Endothelial cell of umbilical vein (primary cell): Measurements from ENCODE around the gene C3. TPM values are rescaled to one million over a fixed set of nuclear protein-coding genes. Genes with fewer than 3 reads are reported as not detected.

ENCODE experiments used
- BruUV-seq: library from RNA; stranded (reverse); fragments of 400-500 nt; replicated peaks from 2 replicates; lab custom pipeline; 2021; lab: Mats Ljungman, UMichigan
- CTCF ChIA-PET: fragments of 300-600, 350-600 bp; sonication (Branson Sonifier 250); formaldehyde crosslinking; loops from one replicate; lab custom pipeline; 2021; ENCODE audit warnings: antibody characterized with exemption, inconsistent platforms; lab: Charles Lee
- POLR2A ChIA-PET: fragments of 300-600, 350-600 bp; sonication (Branson Sonifier 250); formaldehyde crosslinking; loops from one replicate; lab custom pipeline; 2021; ENCODE audit warnings: antibody characterized with exemption, inconsistent platforms; lab: Charles Lee
- DNase-seq: peaks from one replicate; pipeline ENCODE4 v3.0.0-alpha.2; 2011; ENCODE audit warnings: low read depth, low spot score
- FAIRE-seq: peaks from 2 replicates; lab custom pipeline; 2011; peaks lifted over from hg19 to GRCh38; lab: Jason Lieb, UNC
- H2AFZ ChIP-seq: 2 replicates; pipeline ENCODE4 v1.6.0; 2012; ENCODE audit warnings: low read depth, low read length, control low read depth, inconsistent platforms
- H3K27ac ChIP-seq: 2 replicates; pipeline ENCODE4 v1.5.1; 2011; ENCODE audit warnings: low read depth, mild to moderate bottlenecking, control low read depth, low read length, moderate library complexity; ENCODE audit not compliant: insufficient read depth
- H3K27me3 ChIP-seq, 2 experiments: 2 replicates each; pipeline versions ENCODE4 v1.6.0 to v1.6.1; 2011; ENCODE audit warnings: low read length in 2 of 2, mixed read lengths in 1 of 2; ENCODE audit not compliant: control insufficient read depth in 2 of 2, insufficient read depth in 2 of 2
- H3K36me3 ChIP-seq, 2 experiments: 2 replicates in 1 of 2; 3 replicates in 1 of 2; pipeline ENCODE4 v1.5.1; 2011; ENCODE audit warnings: low read length in 2 of 2, mild to moderate bottlenecking in 1 of 2, moderate library complexity in 1 of 2; ENCODE audit not compliant: control insufficient read depth in 2 of 2, insufficient read depth in 2 of 2; ENCODE audit errors: extremely low read depth in 1 of 2
- H3K4me1 ChIP-seq: 3 replicates; pipeline ENCODE4 v1.5.1; 2011; ENCODE audit warnings: mild to moderate bottlenecking, low read length; ENCODE audit not compliant: control insufficient read depth, insufficient read depth; ENCODE audit errors: extremely low read depth
- H3K4me2 ChIP-seq: 2 replicates; pipeline ENCODE4 v1.6.1; 2011; ENCODE audit warnings: low read length, control low read depth, mixed read lengths; ENCODE audit not compliant: insufficient read depth
- H3K4me3 ChIP-seq, 3 experiments: fragments of 200-600 bp in 1 of 3; sonication (generic), shearing (Covaris generic) in 1 of 3; replicated peaks in 1 of 3; 2 replicates each; pipeline ENCODE4 v1.5.1; 2011 to 2016; ENCODE audit warnings: control low read depth in 3 of 3, low read length in 3 of 3, mild to moderate bottlenecking in 2 of 3, inconsistent platforms in 1 of 3, low read depth in 1 of 3, moderate library complexity in 1 of 3; ENCODE audit not compliant: insufficient read depth in 1 of 3
- H3K79me2 ChIP-seq: 2 replicates; pipeline ENCODE4 v1.6.0; 2012; ENCODE audit warnings: low read length, inconsistent platforms; ENCODE audit not compliant: control insufficient read depth, insufficient read depth
- H3K9ac ChIP-seq: replicated peaks from 2 replicates; pipeline ENCODE3; 2011; ENCODE audit warnings: low read length, control low read depth; ENCODE audit not compliant: insufficient read depth; ENCODE audit errors: extremely low read depth
- H3K9me1 ChIP-seq: replicated peaks from 3 replicates; pipeline ENCODE4 v1.6.0; 2011; ENCODE audit warnings: mild to moderate bottlenecking, low read length; ENCODE audit not compliant: control insufficient read depth, insufficient read depth; ENCODE audit errors: extremely low read depth
- H3K9me3 ChIP-seq: replicated peaks from 2 replicates; pipeline ENCODE4 v1.5.1; 2012; ENCODE audit warnings: low read length, inconsistent platforms; ENCODE audit not compliant: control insufficient read depth, insufficient read depth
- H4K20me1 ChIP-seq: replicated peaks from 2 replicates; pipeline ENCODE3; 2011; ENCODE audit warnings: mild to moderate bottlenecking, low read length; ENCODE audit not compliant: control insufficient read depth, insufficient read depth; ENCODE audit errors: extremely low read depth
- CTCF ChIP-seq, 2 donors: IDR thresholded peaks; 1 replicate in 1 of 2; 2 replicates in 1 of 2; pipeline ENCODE4 v1.5.1; 2011; ENCODE audit warnings: low read length in 2 of 2, mild to moderate bottlenecking in 2 of 2, moderate library complexity in 2 of 2, control low read depth in 1 of 2, inconsistent platforms in 1 of 2, low read depth in 1 of 2; ENCODE audit not compliant: insufficient read depth in 1 of 2; ENCODE audit errors: extremely low read depth in 1 of 2
- EZH2 ChIP-seq: IDR thresholded peaks from 2 replicates; pipeline ENCODE4 v1.6.1; 2012; ENCODE audit warnings: borderline replicate concordance, low read depth, mild to moderate bottlenecking, moderate library complexity, low read length, inconsistent platforms; ENCODE audit not compliant: severe bottlenecking
- FOS ChIP-seq: IDR thresholded peaks from 2 replicates; pipeline ENCODE4 v1.6.1; 2011; ENCODE audit warnings: mild to moderate bottlenecking, low read length, moderate library complexity, borderline replicate concordance; ENCODE audit not compliant: insufficient read depth
- GATA2 ChIP-seq: IDR thresholded peaks from 2 replicates; pipeline ENCODE4 v1.7.0; 2011; ENCODE audit warnings: low read depth, mild to moderate bottlenecking, moderate library complexity, mixed read lengths, low read length; ENCODE audit not compliant: insufficient read length, insufficient read depth
- JUN ChIP-seq: IDR thresholded peaks from 2 replicates; pipeline ENCODE4 v1.6.1; 2011; ENCODE audit warnings: borderline replicate concordance, low read depth; ENCODE audit not compliant: insufficient read length, insufficient read depth
- MAX ChIP-seq: IDR thresholded peaks from 2 replicates; pipeline ENCODE4 v1.6.1; 2011; ENCODE audit not compliant: insufficient read depth, insufficient read length
- MYC ChIP-seq: IDR thresholded peaks from one replicate; pipeline ENCODE4 v1.6.1; 2011; ENCODE audit warnings: mild to moderate bottlenecking, low read depth, low read length
- POLR2A ChIP-seq: IDR thresholded peaks from 2 replicates; pipeline ENCODE4 v1.6.1; 2012; ENCODE audit warnings: low read depth, mild to moderate bottlenecking, control low read depth, low read length
- POLR2AphosphoS5 ChIP-seq: IDR thresholded peaks from 2 replicates; pipeline ENCODE4 v1.6.1; 2012; ENCODE audit warnings: low read depth, mild to moderate bottlenecking, control low read depth, low read length, moderate library complexity; ENCODE audit not compliant: insufficient read depth
- dilution Hi-C: fragments of 300-500 bp; cut with MboI; formaldehyde crosslinking; loops from one replicate; pipeline ENCODE4 v1.15.0; 2019; ENCODE audit warnings: low sequenced_read_pairs; ENCODE audit not compliant: extremely low pct_ligation_motif_present
- intact Hi-C: fragments of 100-400 bp; cut with micrococcal nuclease; formaldehyde crosslinking; loops from one replicate; pipeline ENCODE4 v1.10.0; 2022
- polyA plus RNA-seq, 4 experiments: library from polyadenylated mRNA; depleted of rRNA in 3 of 4; stranded (reverse) in 3 of 4; unstranded in 1 of 4; fragments of >200 nt; gene quantifications; 2 replicates each; pipeline versions ENCODE4 v1.2.1 to v1.2.3, GENCODE V29; 2011 to 2012; ENCODE audit warnings: missing spikeins in 1 of 4
- total RNA-seq: library from RNA; stranded (reverse); gene quantifications from 2 replicates; pipeline ENCODE4 v1.2.3, GENCODE V29; 2021

C3 gene
- total and polyA plus RNA-seq, 2 donors (not counting 3 experiments of a cell fraction or from before 2014, with no cell fraction given): 0.23 TPM; not detected in 1

- intact Hi-C loops: no loop called here
- dilution Hi-C loops: no loop called here
- no TSS peak for BruUV-seq
- no peak overlapping the region for H2AFZ ChIP-seq
- H4K20me1 ChIP-seq: no peaks in the 10 kb centered on the region
- TF ChIP-seq EZH2 (no peak), MYC (no peak), POLR2A (no peak), CTCF (IDR thresholded peaks at IDR 0.05; ENCODE audit: extremely low read depth in 1 of 2, insufficient read depth in 1 of 2, low read depth in 1 of 2, low read length in 2 of 2) (no peak), MAX (no peak)
- no peak overlapping the region for H3K27ac ChIP-seq
- no peaks in the 10 kb centered on the region for H3K9me3 ChIP-seq
- CTCF ChIA-PET: no interaction called here
- no peak overlapping the region for H3K9ac ChIP-seq
- DNase-seq (no peak), FAIRE-seq (no peak)
- H3K4me2 ChIP-seq: no peak overlapping the region
- H3K36me3 ChIP-seq: no peaks in the 10 kb centered on the region
- POLR2A ChIA-PET: no interaction called here
- no peak overlapping the region for H3K4me3 ChIP-seq
- H3K9me1 ChIP-seq: no peaks in the 10 kb centered on the region
- H3K79me2 ChIP-seq: no peaks in the 10 kb centered on the region
- peaks cover 2 to 5% of the 10 kb centered on the region in 2 experiments for H3K27me3 ChIP-seq
- no peaks in the 10 kb centered on the region for H3K4me1 ChIP-seq
Measured at GRCh38 chr19:6712231-6712630, 8.2 kb downstream of the C3 start.

GRCh38 chr19:6711605-6712004 is 8.8 kb downstream of the C3 start:
- no peak overlapping the region for H3K4me2 ChIP-seq
- H3K36me3 ChIP-seq: no peaks in the 10 kb centered on the region
- FAIRE-seq: no peak
- H2AFZ ChIP-seq: no peak overlapping the region
- peaks cover 2 to 5% of the 10 kb centered on the region in 2 experiments for H3K27me3 ChIP-seq
- ChIA-PET CTCF (no interaction called here), POLR2A (no interaction called here)
- H3K79me2 ChIP-seq: no peaks in the 10 kb centered on the region
- no peaks in the 10 kb centered on the region for H3K9me3 ChIP-seq
- no TSS peak for BruUV-seq
- intact Hi-C loops: no loop called here
- H3K4me1 ChIP-seq: no peaks in the 10 kb centered on the region
- H3K4me3 ChIP-seq: no peak overlapping the region
- H3K27ac ChIP-seq: no peak overlapping the region
- dilution Hi-C loops: no loop called here
- no peak overlapping the region for H3K9ac ChIP-seq
- no peaks in the 10 kb centered on the region for H3K9me1 ChIP-seq
- TF ChIP-seq FOS (no peak), GATA2 (no peak), CTCF (IDR thresholded peaks at IDR 0.05; ENCODE audit: extremely low read depth in 1 of 2, insufficient read depth in 1 of 2, low read depth in 1 of 2, low read length in 2 of 2) (no peak), POLR2A (no peak), MAX (no peak), EZH2 (no peak), POLR2AphosphoS5 (no peak), MYC (no peak), JUN (no peak)
- DNase-seq: no peak
- no peaks in the 10 kb centered on the region for H4K20me1 ChIP-seq
